BLaER1 treated with 17β-estradiol and CSF1 and Interleukin-3, amounts not matched to agents 10 nM and 100 nM (cell line): ENCODE data around the gene RAB8B.

Experiments used
- H3K27ac ChIP-seq, 11 experiments: shearing (Covaris generic); formaldehyde crosslinking; 2 replicates each; pipeline ENCODE4 v1.8.1; 2022
- H3K27me3 ChIP-seq, 11 experiments: shearing (Covaris generic); formaldehyde crosslinking; 2 replicates each; pipeline ENCODE4 v1.8.1; 2022
- H3K36me3 ChIP-seq, 11 experiments: shearing (Covaris generic); formaldehyde crosslinking; 2 replicates each; pipeline ENCODE4 v1.8.1; 2022
- H3K4me1 ChIP-seq, 10 experiments: shearing (Covaris generic); formaldehyde crosslinking; 2 replicates each; pipeline ENCODE4 v1.8.1; 2022
- H3K4me2 ChIP-seq, 11 experiments: shearing (Covaris generic); formaldehyde crosslinking; 2 replicates each; pipeline ENCODE4 v1.8.1; 2022
- H3K4me3 ChIP-seq, 10 experiments: shearing (Covaris generic); formaldehyde crosslinking; 2 replicates each; pipeline ENCODE4 v1.8.1; 2022
- H3K9ac ChIP-seq, 11 experiments: shearing (Covaris generic); formaldehyde crosslinking; 2 replicates each; pipeline ENCODE4 v1.8.1; 2022
- H3K9me3 ChIP-seq, 11 experiments: shearing (Covaris generic); formaldehyde crosslinking; replicated peaks in 1 of 11; 2 replicates each; pipeline ENCODE4 v1.8.1; 2022
- H4K20me1 ChIP-seq, 11 experiments: shearing (Covaris generic); formaldehyde crosslinking; 2 replicates each; pipeline ENCODE4 v1.8.1; 2022
- Cebpa-rat ChIP-seq, 11 experiments: shearing (Covaris generic); IDR thresholded peaks; 2 replicates each; pipeline ENCODE4 v1.8.1; 2022

The RAB8B gene

DNA sequence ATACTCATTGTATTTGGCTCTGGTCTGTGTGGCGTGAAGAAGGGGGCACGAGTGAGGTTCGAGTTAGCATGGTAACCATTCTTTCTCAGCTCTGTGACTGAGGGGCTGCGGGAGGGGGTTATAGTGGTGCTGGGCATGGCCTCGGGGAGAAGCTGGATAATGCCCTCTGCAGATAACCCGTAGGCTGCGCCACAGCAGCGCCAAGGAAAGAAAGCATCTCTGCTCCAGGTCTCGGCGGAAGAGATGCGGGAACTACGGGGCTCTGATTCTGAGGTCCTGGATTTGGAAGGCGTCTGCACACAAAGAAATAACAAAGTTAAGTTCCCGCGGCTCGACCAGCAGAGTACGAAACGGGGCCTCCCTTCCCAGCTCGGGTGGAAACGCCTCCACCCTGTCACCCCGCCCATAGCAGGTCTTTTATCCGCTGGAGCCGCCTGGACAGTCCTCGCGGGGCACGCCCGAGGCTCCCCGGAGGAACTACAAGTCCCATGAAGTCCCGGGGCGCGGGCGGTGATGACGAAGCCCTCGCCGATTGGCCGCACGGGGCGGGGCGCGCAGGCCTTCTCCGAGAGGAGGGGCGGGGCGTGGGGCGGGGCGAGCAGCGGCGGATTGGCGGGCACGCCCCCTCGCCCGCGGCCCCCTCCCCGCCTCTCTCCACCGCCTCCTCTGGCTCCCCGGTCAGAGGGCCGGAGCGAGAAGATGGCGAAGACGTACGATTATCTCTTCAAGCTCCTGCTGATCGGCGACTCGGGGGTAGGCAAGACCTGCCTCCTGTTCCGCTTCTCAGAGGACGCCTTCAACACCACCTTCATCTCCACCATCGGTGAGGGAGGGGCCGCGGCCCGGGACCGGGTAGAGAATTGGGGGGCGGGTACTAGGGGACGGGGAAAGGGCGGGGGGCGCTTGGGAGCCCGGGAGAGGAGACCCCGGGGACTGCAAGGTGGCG, at the start of gene RAB8B:
Gene RAB8B, plus strand, starts transcription at position 681 of the 946 bp plus-strand sequence. Its CDS starts 19 bp downstream, at position 700.
- TF ChIP-seq Cebpa-rat (IDR thresholded peaks at IDR 0.05): no peak
- Histone ChIP-seq H3K4me3 (peak within 1 kb of the TSS; percentile 75 to 90 (median 82)), H3K36me3 (no peaks in the 10 kb centered on the region; a peak in 1 of 22 replicates), H3K9ac (peak within 1 kb of the TSS; percentile 76 to 89 (median 85)), H3K27ac (peak within 1 kb of the TSS; percentile 72 to 87 (median 81)), H3K4me2 (peak within 1 kb of the TSS; percentile 85 to 96 (median 93)), H4K20me1 (peaks cover 0 to 38% (median 0%) of the 10 kb centered on the region in 11 experiments; a peak in 6 of 22 replicates), H3K4me1 (peaks cover 39 to 51% (median 45%) of the 10 kb centered on the region in 10 experiments), H3K27me3 (no peaks in the 10 kb centered on the region), H3K9me3 (no peaks in the 10 kb centered on the region)

DNA sequence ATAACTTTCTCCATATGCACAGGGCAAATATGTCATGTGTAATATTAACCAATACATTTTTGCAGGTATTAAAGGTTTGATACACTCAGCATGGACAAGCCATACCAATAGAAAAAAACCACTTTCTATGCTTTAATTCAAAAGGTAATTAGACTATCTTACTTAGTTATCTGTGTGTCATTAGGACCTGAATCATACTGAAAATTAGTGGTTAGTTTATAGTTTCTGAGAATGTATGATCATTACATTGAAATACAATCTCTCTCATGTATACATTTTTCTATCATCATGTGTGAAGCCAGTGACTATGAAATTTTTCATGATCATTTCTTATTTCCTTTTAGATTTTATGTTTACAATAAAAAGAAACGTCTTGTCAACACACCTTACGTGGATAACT, 48.5 kb upstream of the RAB8B start:
- Histone ChIP-seq H3K27me3 (no peaks in the 10 kb centered on the region), H3K9me3 (peaks cover 0 to 3% (median 0%) of the 10 kb centered on the region in 11 experiments; a peak in 1 of 22 replicates), H3K4me3 (no peak overlapping the region), H3K4me2 (no peak overlapping the region), H3K36me3 (peaks cover 8 to 78% (median 17%) of the 10 kb centered on the region in 11 experiments; a peak in 16 of 22 replicates), H3K27ac (no peak overlapping the region), H3K9ac (no peak overlapping the region), H3K4me1 (peaks cover 0 to 23% (median 3%) of the 10 kb centered on the region in 10 experiments; a peak in 13 of 20 replicates), H4K20me1 (no peaks in the 10 kb centered on the region)
- no peak for TF ChIP-seq Cebpa-rat (IDR thresholded peaks at IDR 0.05)

DNA sequence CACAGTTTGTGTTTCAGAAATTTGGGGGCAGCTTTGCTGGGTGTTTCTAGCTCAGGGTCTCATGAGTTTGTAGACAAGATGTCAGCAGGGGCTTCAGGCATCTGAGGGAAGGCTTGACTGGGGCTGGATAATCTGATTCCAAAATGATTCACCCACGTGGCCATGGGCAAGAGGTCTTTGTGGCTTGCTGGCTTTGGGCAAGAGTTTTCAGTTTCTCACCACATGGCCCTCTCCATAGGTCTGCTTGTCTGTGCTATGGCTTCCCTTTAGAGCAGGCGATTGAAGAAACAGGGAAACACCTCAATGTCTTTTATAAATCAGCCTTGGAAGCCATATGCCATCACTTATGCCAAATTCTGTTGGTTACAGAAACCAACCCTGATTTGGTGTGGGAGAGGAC, 44.0 kb upstream of the RAB8B start:
- peaks cover 0 to 18% (median 0%) of the 10 kb centered on the region in 11 experiments; a peak in 1 of 22 replicates for H4K20me1 ChIP-seq
- H3K9me3 ChIP-seq: peaks cover 0 to 19% (median 12%) of the 10 kb centered on the region in 11 experiments; a peak in 17 of 22 replicates
- H3K27ac ChIP-seq: no peak overlapping the region
- peaks cover 35 to 98% (median 59%) of the 10 kb centered on the region in 11 experiments for H3K36me3 ChIP-seq
- peaks cover 0 to 4% (median 0%) of the 10 kb centered on the region in 10 experiments; a peak in 3 of 20 replicates for H3K4me1 ChIP-seq
- TF ChIP-seq Cebpa-rat (IDR thresholded peaks at IDR 0.05): no peak
- H3K4me3 ChIP-seq: no peak overlapping the region
- H3K9ac ChIP-seq: no peak overlapping the region
- H3K4me2 ChIP-seq: no peak overlapping the region
- no peaks in the 10 kb centered on the region for H3K27me3 ChIP-seq

DNA sequence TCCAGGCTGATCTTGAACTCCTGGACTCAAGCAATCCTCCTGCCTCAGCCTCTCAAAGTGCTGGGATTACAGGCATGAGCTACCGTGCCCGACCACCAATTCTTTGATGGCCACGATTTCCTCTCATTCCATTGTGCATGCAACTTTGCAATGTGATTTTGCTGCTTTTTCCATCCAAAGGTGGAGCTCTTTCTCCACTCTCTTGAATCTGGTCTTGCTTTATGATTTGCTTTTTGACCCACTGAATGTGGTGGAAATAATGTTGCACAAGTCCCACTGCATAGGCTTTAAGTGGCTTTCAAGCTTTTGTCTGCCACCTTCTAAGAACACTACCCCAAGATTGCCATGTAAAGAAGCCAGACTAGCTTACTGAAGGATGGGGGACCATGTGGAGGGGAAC, 42.7 kb upstream of the RAB8B start:
- no peaks in the 10 kb centered on the region for H3K27me3 ChIP-seq
- H3K4me1 ChIP-seq: peaks cover 0 to 16% (median 0%) of the 10 kb centered on the region in 10 experiments; a peak in 3 of 20 replicates
- 0 out of 22 replicates have a peak, but pooled peaks of 1 of the 11 experiments have one; percentile 22 for TF ChIP-seq Cebpa-rat (IDR thresholded peaks at IDR 0.05)
- no peak overlapping the region for H3K4me2 ChIP-seq
- H3K4me3 ChIP-seq: no peak overlapping the region
- no peak overlapping the region for H3K27ac ChIP-seq
- peaks cover 0 to 28% (median 0%) of the 10 kb centered on the region in 11 experiments; a peak in 2 of 22 replicates for H4K20me1 ChIP-seq
- no peak overlapping the region for H3K9ac ChIP-seq
- H3K9me3 ChIP-seq: peaks cover 0 to 23% (median 14%) of the 10 kb centered on the region in 11 experiments; a peak in 17 of 22 replicates
- peaks cover 41 to 98% (median 69%) of the 10 kb centered on the region in 11 experiments for H3K36me3 ChIP-seq

DNA sequence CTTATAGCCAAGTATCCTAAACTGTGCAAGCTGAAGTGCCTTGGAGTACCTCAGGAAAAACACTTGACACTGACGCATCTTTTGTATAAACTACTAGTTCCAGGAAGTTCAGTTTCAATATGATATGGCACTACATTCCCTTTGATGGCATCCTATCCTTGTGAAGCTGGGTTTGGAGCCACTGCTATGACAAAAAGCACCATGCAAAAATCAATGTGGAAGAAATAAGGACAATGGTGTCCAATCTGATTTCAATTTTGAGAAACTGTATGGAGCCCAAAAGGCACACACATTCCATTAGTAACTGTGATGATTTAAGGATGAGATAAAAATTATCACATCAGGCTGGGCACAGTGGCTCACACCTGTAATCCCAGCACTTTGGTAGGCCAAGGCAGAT, 37.7 kb upstream of the RAB8B start:
- Histone ChIP-seq H3K27ac (no peak overlapping the region), H3K4me3 (no peak overlapping the region), H3K4me2 (no peak overlapping the region), H3K9ac (no peak overlapping the region), H3K36me3 (peaks cover 65 to 90% (median 85%) of the 10 kb centered on the region in 11 experiments), H3K27me3 (no peaks in the 10 kb centered on the region), H3K4me1 (peaks cover 3 to 49% (median 15%) of the 10 kb centered on the region in 10 experiments; a peak in 19 of 20 replicates), H3K9me3 (peaks cover 0 to 23% (median 15%) of the 10 kb centered on the region in 11 experiments; a peak in 17 of 22 replicates), H4K20me1 (peaks cover 0 to 65% (median 8%) of the 10 kb centered on the region in 11 experiments; a peak in 9 of 22 replicates)
- TF ChIP-seq Cebpa-rat (IDR thresholded peaks at IDR 0.05): no peak

DNA sequence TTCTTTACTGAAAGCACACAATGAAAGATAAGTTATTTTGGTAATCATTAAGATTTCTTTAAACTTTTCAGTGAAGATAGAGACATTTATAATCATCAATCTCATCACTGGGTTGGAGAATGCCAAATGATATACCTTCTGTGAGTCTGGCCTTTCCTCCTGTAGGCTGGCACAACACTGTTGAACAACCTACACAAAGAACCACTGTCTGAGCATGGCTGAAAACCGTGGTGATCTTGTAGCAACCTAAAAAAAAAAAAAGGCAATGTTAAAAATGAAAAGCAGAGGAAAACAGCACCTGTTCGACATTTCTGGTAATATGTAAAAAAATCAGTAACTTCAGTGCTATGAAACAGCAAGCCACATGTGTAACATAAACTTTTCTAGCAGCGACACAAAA, 33.9 kb upstream of the RAB8B start:
- H3K9me3 ChIP-seq: peaks cover 0 to 10% (median under 1%) of the 10 kb centered on the region in 11 experiments; a peak in 5 of 22 replicates
- peak overlapping the region in 9 of 11 experiments; percentile 90 to 99 (median 95); a peak in 14 of 22 replicates for H3K9ac ChIP-seq
- peak overlapping the region in 3 of 11 experiments; percentile 96 to 99 (median 97); a peak in 5 of 22 replicates for H3K27ac ChIP-seq
- peak overlapping the region; percentile 76 to 90 (median 82) for H3K4me3 ChIP-seq
- H3K36me3 ChIP-seq: peaks cover 41 to 53% (median 51%) of the 10 kb centered on the region in 11 experiments
- peaks cover 0 to 46% (median 8%) of the 10 kb centered on the region in 11 experiments; a peak in 9 of 22 replicates for H4K20me1 ChIP-seq
- H3K27me3 ChIP-seq: no peaks in the 10 kb centered on the region
- H3K4me1 ChIP-seq: peaks cover 12 to 63% (median 21%) of the 10 kb centered on the region in 10 experiments
- no peak for TF ChIP-seq Cebpa-rat (IDR thresholded peaks at IDR 0.05)
- H3K4me2 ChIP-seq: peak overlapping the region; percentile 71 to 93 (median 86)

DNA sequence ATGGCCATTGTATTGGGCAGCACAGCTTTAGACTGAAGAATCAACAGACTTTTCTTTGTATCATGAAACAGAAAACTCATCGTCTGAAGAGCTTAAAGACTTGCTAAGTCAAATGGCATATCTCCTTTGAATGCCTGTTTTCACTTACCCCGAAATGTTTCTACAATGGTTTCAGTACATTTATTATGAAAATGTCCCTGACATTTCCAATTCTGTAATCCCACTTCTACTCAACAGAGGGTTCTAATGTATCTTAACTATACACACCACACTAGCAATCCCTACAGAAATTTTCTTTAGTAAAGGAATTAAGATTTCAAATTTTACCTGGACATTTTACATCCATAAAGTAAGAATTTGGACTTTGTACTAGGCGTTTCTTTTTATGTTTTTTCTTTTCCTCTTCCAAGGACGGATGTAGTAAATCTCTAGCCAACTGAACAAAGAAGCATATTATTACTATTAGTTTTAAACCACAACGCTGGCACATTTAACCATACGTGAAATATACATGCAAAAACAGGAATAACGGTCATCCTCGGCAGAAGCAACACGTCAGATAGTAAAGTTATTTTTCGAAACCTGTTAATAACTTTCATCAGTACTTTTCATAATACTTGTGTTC, 33.2 kb upstream of the RAB8B start:
- peaks cover 12 to 56% (median 21%) of the 10 kb centered on the region in 10 experiments for H3K4me1 ChIP-seq
- H3K4me2 ChIP-seq: peak overlapping the region; percentile 71 to 93 (median 86)
- peak overlapping the region; percentile 86 to 99 (median 95) for H3K27ac ChIP-seq
- H3K27me3 ChIP-seq: no peaks in the 10 kb centered on the region
- peaks cover 0 to 42% (median 8%) of the 10 kb centered on the region in 11 experiments; a peak in 9 of 22 replicates for H4K20me1 ChIP-seq
- H3K9ac ChIP-seq: peak overlapping the region; percentile 90 to 99 (median 95)
- H3K36me3 ChIP-seq: peaks cover 35 to 47% (median 44%) of the 10 kb centered on the region in 11 experiments
- H3K4me3 ChIP-seq: peak overlapping the region; percentile 76 to 90 (median 82)
- peaks cover 0 to 8% (median 0%) of the 10 kb centered on the region in 11 experiments; a peak in 3 of 22 replicates for H3K9me3 ChIP-seq
- TF ChIP-seq Cebpa-rat (IDR thresholded peaks at IDR 0.05): no peak

DNA sequence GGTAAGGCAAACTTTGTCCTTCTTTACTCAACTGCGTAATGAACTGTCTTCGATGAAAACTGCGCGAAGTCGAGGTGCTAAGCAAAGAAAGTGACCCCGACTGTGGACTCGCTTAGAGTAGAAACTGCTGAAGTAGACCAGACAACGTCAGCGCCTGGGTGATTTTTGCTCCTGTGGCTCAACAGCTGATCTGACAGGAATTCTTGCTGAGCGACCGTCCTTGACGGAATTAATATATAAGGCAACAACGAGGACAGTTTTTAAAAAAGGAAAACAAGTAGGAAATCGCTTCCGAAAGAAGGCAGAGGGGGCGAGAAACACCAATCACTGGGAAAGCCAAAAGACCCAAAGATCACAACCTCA, 32.7 kb upstream of the RAB8B start:
- Histone ChIP-seq H3K9me3 (peaks cover 0 to 3% (median 0%) of the 10 kb centered on the region in 11 experiments; a peak in 2 of 22 replicates), H3K27ac (peak overlapping the region; percentile 86 to 99 (median 95)), H3K4me1 (peaks cover 12 to 50% (median 21%) of the 10 kb centered on the region in 10 experiments), H3K4me3 (peak overlapping the region; percentile 76 to 90 (median 82)), H3K27me3 (no peaks in the 10 kb centered on the region), H3K4me2 (peak overlapping the region; percentile 71 to 93 (median 86)), H3K9ac (peak overlapping the region; percentile 90 to 99 (median 95)), H3K36me3 (peaks cover 30 to 42% (median 39%) of the 10 kb centered on the region in 11 experiments), H4K20me1 (peaks cover 0 to 36% (median 8%) of the 10 kb centered on the region in 11 experiments; a peak in 8 of 22 replicates)
- no peak for TF ChIP-seq Cebpa-rat (IDR thresholded peaks at IDR 0.05)
